ENCODE data around the gene ZIC2.
"Not testable (repeated sequence)": the region's sequence is repeated elsewhere in the genome, so short reads cannot be mapped to it uniquely, and the experiment has no call there.

Gene ZIC2

DNA sequence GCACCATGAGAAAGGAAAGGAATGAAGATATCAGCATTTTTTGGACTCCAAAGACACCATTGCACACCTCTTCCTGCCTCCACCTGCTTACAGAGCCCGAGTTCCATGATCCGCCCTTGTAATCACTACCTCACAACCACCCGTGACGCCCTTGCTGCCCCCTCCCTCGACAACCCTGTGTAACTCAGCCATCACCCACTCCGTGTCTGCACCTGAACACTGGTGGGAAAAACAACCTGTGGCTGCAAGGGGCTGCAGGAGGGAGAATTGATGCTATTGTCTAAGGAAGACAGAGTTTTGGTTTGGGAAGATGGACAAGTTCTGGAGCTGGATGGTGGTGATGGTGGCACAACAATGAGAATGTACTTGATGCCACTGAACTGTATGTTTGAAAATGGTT lies 37.0 kb upstream of the ZIC2 start:
- TF ChIP-seq, protein P1, sequence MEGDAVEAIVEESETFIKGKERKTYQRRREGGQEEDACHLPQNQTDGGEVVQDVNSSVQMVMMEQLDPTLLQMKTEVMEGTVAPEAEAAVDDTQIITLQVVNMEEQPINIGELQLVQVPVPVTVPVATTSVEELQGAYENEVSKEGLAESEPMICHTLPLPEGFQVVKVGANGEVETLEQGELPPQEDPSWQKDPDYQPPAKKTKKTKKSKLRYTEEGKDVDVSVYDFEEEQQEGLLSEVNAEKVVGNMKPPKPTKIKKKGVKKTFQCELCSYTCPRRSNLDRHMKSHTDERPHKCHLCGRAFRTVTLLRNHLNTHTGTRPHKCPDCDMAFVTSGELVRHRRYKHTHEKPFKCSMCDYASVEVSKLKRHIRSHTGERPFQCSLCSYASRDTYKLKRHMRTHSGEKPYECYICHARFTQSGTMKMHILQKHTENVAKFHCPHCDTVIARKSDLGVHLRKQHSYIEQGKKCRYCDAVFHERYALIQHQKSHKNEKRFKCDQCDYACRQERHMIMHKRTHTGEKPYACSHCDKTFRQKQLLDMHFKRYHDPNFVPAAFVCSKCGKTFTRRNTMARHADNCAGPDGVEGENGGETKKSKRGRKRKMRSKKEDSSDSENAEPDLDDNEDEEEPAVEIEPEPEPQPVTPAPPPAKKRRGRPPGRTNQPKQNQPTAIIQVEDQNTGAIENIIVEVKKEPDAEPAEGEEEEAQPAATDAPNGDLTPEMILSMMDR (IDR thresholded peaks at IDR 0.05; ENCODE audit: low read length, missing control alignments) = no peak
- no peak overlapping the region for H3K4me3 ChIP-seq (replicated peaks; ENCODE audit: low read depth, low read length)
- no peak for DNase-seq (ENCODE audit: low read depth)

DNA sequence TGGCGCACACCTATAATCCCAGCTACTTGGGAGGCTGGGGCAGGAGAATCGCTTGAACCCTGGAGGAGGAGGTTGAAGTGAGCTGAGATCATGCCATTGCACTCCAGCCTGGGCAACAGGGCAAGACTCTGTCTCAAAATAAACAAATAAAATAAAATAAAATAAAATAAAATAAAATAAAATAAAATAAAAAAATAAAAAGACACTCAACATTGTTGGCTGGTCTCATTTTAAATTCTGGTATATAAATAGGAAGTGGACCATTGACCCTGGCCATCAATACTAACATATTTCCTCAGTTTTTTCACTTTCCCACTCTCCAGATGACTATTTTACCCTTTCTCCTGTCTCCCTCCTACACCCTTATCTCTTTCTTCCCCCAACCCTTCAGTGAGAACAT lies 36.1 kb upstream of the ZIC2 start:
- not testable (repeated sequence) for H3K4me3 ChIP-seq (replicated peaks; ENCODE audit: low read depth, low read length); DNase-seq (ENCODE audit: low read depth)

DNA sequence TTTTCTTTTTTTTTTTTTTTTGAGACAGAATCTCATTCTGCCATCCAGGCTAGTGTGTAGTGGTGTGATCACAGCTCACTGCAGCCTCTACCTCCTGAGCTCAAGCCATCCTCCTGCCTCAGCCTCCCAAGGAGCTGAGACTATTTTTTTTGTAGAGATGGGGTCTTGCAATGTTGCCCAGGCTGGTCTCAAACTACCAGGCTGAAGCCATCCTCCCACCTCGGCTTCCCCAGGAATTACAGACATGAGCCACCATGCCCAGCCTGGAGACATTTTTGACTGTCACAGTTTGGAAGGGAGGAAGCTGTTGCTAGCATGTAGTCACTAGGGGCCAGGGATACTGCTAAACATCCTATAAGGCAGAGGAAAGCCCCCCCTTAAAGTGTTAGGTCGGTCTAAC lies 33.9 kb upstream of the ZIC2 start:
- TF ChIP-seq, protein P1 (IDR thresholded peaks at IDR 0.05; ENCODE audit: low read length, missing control alignments) = no peak

GRCh38 chr13:99948411-99948810 lies 33.2 kb upstream of the ZIC2 start:
- no peak overlapping the region for H3K4me3 ChIP-seq (replicated peaks; ENCODE audit: low read depth, low read length)
- TF ChIP-seq, protein P1 (IDR thresholded peaks at IDR 0.05; ENCODE audit: low read length, missing control alignments) = no peak
- no peak for DNase-seq (ENCODE audit: low read depth)

More for the DNA sequence above, 33.9 kb upstream of the ZIC2 start:
- DNase-seq (ENCODE audit: low read depth) = no peak
- H3K4me3 ChIP-seq (replicated peaks; ENCODE audit: low read depth, low read length) = no peak overlapping the region

DNA sequence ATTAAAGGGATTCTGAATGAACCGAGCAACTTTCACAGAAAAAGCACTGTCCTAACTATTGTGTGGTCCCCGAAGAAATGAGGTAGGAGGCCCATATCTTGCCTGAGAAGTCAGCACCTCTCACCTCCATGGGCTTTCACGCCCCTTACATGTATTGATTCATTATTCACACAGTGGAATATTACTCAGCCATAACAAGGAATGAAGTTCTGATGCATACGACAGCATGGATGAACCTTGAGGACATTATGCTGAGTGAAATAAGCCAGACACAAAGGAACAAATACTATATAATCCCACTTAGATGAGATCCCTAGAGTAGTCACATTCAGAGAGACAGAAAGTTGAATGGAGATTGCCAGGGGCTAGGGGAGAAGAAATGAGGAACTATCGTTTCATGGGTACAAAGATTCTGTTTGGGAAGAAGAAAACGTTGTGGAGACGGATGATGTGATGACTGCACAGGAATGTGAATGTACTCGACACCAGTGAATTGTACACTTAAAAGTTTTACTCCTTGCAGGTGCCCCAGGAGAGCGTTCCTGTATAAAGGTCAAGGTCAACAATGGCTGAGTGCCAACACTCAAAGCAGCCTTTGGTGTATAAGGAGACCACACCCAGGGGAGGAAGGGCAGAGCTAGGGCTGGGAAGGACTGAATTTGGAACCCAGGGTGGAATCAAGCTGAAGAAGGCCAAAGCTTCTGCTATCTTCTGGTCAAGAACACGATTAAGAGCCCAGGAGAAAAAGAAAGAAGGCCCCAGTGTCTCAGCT lies 32.5 kb upstream of the ZIC2 start:
- TF ChIP-seq, protein P1 (IDR thresholded peaks at IDR 0.05; ENCODE audit: low read length, missing control alignments) = no peak
- DNase-seq (ENCODE audit: low read depth) = no peak
- no peak overlapping the region for H3K4me3 ChIP-seq (replicated peaks; ENCODE audit: low read depth, low read length)

- DNase-seq (ENCODE audit: low read depth) = no peak
- TF ChIP-seq, protein P1 (IDR thresholded peaks at IDR 0.05; ENCODE audit: low read length, missing control alignments) = no peak
- H3K4me3 ChIP-seq (replicated peaks; ENCODE audit: low read depth, low read length) = no peak overlapping the region
Observed at GRCh38 chr13:99949679-99950413, 31.7 kb upstream of the ZIC2 start.

GRCh38 chr13:99951666-99952065 lies 29.9 kb upstream of the ZIC2 start:
- not testable (repeated sequence) for DNase-seq (ENCODE audit: low read depth); H3K4me3 ChIP-seq (replicated peaks; ENCODE audit: low read depth, low read length)
